GM20431 (cell line): ENCODE results near the gene RHOT2.

Experiments used
- in situ Hi-C: fragments of 300-500 bp; cut with MseI, MboI; formaldehyde crosslinking; loops from one replicate; pipeline ENCODE4 v1.15.0; 2020; ENCODE audit warnings: low sequenced_read_pairs; ENCODE audit not compliant: unreplicated experiment

Gene RHOT2

GRCh38 chr16:667780-668518 lies at the start of gene RHOT2:
Gene RHOT2 (plus strand): TSS chr16:668132. CDS start chr16:668200, 68 bp downstream.
- in situ Hi-C loops = no loop called here

DNA sequence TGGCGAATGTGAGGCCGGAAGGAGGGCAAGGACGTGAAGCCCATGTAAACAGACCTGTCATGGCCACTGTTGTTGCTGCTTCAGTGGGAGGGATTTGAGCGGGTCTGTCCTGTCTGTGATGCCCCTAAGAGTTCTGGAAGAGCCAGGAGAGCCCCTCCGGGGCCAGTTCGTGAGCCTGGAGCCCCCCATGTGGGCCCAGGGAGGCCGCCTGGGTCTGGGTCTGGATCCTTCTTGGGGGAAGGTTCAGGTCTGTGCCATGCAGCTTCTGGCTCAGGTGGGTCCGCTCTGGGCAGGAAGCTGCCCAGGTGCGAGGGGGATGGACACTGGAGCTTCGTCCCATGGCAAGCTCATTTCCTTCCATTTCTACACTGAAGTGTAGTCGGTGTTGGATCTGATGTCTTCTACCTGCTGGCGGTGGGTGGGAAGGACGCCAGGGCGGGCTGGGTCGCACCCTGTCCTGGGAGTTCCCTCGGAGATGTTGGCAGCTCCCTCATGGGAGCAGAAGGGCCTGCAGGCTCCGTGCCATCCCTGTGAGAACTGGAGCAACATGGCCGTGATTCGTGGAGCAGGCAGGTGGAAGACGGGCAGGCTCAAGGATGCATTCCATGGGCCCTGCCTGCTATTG lies 48.3 kb upstream of the RHOT2 start:
- in situ Hi-C loops = no loop called here

DNA sequence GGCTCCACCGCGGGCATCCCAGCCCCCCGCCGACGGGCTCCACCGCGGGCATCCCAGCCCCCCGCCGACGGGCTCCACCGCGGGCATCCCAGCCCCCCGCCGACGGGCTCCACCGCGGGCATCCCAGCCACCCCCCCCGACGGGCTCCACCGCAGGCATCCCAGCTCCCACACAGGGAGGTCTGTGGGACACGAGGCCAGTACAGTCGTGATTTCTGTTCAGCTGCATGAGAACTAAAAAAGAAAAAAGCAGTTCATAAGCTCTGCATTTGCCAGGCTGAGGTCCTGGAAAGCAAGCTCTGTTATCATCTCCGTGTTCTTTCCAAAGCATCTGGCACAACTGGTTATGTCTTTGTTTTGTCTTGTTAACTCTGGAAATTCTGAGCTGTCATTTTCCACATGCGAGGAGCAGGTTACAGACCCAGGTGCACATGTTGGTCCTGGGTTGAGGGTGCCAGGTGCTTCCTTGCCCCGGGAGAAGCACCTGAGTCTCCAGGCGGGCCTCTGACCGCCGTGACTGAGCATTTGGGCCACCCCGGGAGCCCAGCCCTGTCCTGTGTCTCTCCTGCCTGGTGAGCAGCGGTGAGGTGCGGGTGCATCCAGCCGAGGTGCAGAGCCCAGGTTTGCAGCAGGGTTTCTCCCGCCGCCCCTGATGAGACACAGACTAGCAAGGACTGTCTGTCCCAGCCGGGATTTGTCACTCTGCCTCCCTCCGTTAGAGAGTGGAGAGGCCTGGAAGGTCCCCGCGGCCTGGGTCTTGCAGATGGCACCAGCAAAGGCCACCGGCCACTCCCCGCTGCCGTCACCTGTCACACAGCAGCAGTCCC lies 47.0 kb upstream of the RHOT2 start:
- in situ Hi-C loops = no loop called here

- in situ Hi-C loops = no loop called here
Measured at GRCh38 chr16:621526-622105, 46.3 kb upstream of the RHOT2 start.

DNA sequence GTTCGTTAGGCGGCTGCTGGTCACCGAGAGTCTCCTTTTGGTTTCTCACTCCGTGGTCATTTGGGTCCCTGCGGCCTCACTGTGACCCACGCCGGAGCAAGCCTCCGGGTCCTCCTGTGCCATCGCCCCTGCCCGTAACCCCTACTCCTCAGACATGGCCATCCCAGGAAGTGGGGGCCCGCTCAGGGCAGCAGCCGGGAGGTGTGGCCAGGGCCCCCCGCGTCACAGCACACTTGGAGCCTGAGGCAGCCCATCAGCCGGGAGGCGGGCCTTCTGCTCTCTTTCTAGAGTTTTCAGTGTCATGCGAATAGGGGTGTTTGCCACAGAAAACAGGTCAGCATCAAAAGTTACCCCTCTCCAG lies 45.0 kb upstream of the RHOT2 start:
- in situ Hi-C loops = no loop called here

GRCh38 chr16:624526-625070 lies 43.3 kb upstream of the RHOT2 start:
- in situ Hi-C loops = no loop called here

DNA sequence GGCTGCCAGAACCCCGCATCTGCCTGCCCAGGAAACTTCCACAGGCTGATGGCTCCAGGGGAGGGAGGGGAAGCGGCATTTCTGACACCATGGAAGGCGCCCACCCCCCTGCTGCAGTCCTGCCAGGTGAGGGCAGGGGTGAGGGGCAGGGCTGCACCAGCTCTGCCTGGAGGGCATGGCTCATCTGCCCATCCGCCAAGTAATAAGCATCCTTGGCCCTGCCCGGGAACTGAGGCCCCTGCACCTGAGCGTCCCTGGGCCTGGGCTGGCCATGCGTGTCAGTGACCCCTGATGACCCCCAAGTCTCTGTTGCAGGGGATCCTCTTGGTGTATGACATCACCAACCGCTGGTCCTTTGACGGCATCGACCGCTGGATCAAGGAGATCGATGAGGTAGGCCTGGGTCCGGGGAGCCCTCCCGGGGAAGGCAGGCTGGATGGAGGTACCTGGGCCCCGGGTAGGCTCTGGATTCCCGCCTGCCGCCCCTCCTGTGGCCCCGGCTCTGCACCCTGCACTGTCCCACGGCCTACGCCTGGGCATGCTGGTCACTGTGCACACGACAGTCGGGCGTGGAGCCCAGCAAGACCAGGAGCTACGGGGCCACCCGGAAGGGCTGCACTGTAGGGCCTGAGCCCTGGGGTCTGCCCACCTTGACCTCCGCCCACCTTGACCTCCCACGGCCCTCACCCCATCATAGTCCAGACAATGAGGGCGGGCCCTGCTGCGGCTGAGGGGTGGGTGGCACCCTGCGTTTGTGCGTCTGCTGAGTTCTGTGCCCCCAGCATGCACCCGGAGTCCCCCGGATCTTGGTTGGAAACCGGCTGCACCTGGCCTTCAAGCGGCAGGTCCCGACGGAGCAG lies 42.6 kb upstream of the RHOT2 start:
- in situ Hi-C loops = no loop called here

GRCh38 chr16:625977-626765 lies 41.8 kb upstream of the RHOT2 start:
- in situ Hi-C loops = no loop called here

GRCh38 chr16:626787-627453 lies 41.0 kb upstream of the RHOT2 start:
- in situ Hi-C loops = no loop called here

GRCh38 chr16:627454-628239 lies 40.3 kb upstream of the RHOT2 start:
- in situ Hi-C loops = no loop called here

DNA sequence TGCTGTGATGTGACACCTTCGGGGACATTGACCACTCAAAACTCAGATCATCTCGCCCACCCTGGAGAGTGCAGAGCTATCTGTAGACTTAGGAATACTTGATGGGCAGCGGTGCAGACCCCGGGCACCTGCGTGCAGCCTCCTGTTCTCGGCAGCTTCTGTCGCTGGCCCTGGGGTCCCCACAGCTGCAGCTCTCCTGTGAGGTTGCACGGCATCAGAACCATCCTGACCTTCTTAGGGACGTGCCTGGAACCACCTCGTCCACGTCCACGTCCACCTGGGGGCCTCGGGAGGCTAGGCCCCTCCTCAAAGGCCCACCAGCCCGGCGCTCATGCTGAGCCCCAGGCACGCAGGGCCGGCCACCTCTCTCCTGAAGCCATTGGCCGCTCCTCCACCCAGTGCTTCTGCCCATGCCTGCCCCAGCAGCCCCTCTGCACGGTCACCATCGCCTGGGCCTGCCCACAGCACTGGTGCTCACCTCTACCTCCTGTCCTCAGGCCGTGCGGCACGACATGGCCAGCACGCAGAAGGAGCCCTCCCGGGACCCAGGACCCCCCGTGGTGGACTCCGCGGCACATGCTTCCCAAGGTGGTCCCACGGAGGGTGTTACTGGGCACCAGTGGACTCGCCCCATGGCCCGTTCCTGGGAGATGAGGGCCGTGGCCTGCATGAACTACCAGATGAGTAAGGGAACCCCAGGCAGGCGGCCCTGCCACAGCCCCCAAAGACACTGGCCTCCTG lies 39.4 kb upstream of the RHOT2 start:
- in situ Hi-C loops = no loop called here

DNA sequence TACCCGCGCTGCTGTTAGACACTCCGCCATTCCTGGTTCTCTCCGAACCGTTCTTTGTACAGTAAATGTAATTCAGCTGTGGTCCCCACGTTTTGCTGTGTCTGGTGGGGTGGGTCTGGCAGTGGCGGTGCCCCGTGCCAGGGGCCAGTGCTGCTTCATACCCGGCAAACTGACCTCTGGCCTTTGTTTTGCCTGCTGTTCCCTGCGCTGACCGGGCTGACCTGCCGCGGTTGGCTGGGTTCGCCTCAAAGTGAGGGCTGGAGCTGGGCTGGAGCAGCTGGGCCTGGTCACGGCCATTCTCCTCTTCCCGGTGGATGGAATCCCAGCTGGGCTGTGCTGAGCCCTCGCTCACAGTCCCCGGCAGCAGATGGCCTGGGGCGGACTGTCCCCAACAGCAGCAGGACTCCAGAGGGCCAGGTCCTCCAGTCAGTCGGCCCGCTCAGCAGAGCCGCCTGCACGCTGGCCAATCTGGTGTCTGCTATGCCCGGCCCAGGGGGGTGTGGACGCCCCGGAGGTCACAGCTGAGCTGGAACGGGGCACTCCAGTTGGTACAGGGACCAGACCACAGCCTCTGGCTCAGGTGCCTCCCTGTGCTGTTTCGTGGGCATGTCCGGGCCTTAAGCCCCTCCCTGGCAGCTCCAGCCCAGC lies 38.6 kb upstream of the RHOT2 start:
- in situ Hi-C loops = no loop called here

- in situ Hi-C loops = no loop called here
Measured at GRCh38 chr16:629833-630248, 38.1 kb upstream of the RHOT2 start.

- in situ Hi-C loops = no loop called here
Measured at GRCh38 chr16:630249-630814, 37.6 kb upstream of the RHOT2 start.

DNA sequence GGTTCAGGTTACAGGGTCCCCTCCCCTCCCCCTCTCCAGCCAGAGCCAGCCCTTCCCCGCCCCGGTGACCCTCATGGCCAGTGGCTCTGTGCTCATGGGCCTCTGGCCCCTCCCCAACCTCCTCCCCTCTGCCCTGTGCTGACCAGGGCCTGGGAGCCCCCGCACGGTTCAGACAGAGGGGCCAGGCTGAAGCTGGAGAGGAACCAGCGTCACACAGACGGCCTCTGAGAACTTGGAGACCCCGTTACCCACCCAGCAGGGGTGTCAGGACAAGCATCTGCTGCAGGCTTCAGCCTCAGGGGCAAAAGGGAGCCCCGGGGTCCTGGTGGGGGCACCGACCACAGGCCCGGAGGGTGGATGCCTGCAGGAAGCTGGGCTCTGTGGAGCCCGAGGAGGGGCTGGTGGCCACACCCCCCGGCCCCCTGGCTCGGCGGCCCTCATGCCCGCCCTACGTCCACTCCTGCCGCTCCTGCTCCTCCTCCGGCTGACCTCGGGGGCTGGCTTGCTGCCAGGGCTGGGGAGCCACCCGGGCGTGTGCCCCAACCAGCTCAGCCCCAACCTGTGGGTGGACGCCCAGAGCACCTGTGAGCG lies 37.0 kb upstream of the RHOT2 start, which contains the start of gene WFIKKN1:
Gene WFIKKN1 (plus strand): TSS at position 171 of the 591 bp plus-strand sequence. CDS start 269 bp downstream, at position 440.
- in situ Hi-C loops = no loop called here
